GM18909 (cell line): ENCODE results near the gene SLC7A6OS.
"Not testable (repeated sequence)": the region's sequence is repeated elsewhere in the genome, so short reads cannot be mapped to it uniquely, and the experiment has no call there.

Experiments used
- ATAC-seq: cut with Tn5 transposase; IDR thresholded peaks from one replicate; pipeline ENCODE4 v1.9.1; 2021; ENCODE audit warnings: mild to moderate bottlenecking; ENCODE audit not compliant: unreplicated experiment, poor library complexity

The SLC7A6OS gene

GRCh38 chr16:68299571-68300453, 10.9 kb downstream of the SLC7A6OS start:
- ATAC-seq: no peak

GRCh38 chr16:68298907-68299561, 11.7 kb downstream of the SLC7A6OS start:
- ATAC-seq: no peak

GRCh38 chr16:68298312-68298711, 12.4 kb downstream of the SLC7A6OS start:
- ATAC-seq: no peak

- ATAC-seq: no peak
Measured at GRCh38 chr16:68297908-68298307, 12.8 kb downstream of the SLC7A6OS start.

GRCh38 chr16:68296693-68297092, 14.1 kb downstream of the SLC7A6OS start:
- no peak for ATAC-seq

- no peak for ATAC-seq
Measured at GRCh38 chr16:68296291-68296690, 14.5 kb downstream of the SLC7A6OS start.

- no peak for ATAC-seq
Measured at GRCh38 chr16:68292425-68292824, 18.3 kb downstream of the SLC7A6OS start.

GRCh38 chr16:68291227-68291626, 19.5 kb downstream of the SLC7A6OS start:
- ATAC-seq: no peak

GRCh38 chr16:68290450-68290849, 20.3 kb downstream of the SLC7A6OS start:
- no peak for ATAC-seq

GRCh38 chr16:68289621-68290329, 21.0 kb downstream of the SLC7A6OS start:
- peak; percentile 90 for ATAC-seq

- ATAC-seq: no peak
Measured at GRCh38 chr16:68289202-68289601, 21.5 kb downstream of the SLC7A6OS start.

- ATAC-seq: not testable (repeated sequence)
Measured at GRCh38 chr16:68288796-68289195, 21.9 kb downstream of the SLC7A6OS start.

GRCh38 chr16:68288252-68288650, 22.5 kb downstream of the SLC7A6OS start:
- no peak for ATAC-seq

GRCh38 chr16:68287276-68288251, 23.2 kb downstream of the SLC7A6OS start:
- no peak for ATAC-seq

GRCh38 chr16:68286153-68287074, 24.3 kb downstream of the SLC7A6OS start:
- no peak for ATAC-seq

GRCh38 chr16:68285683-68286082, 25.1 kb downstream of the SLC7A6OS start:
- no peak for ATAC-seq

GRCh38 chr16:68284847-68285246, 25.9 kb downstream of the SLC7A6OS start:
- peak; percentile 51 for ATAC-seq

GRCh38 chr16:68283801-68284598, 26.7 kb downstream of the SLC7A6OS start:
- ATAC-seq: peak; percentile 44
